ENCODE results near the gene RGS6.
A peak's percentile ranks its signal among the peaks of the same experiment; 100 is the strongest.
"Not testable (repeated sequence)": the region's sequence is repeated elsewhere in the genome, so short reads cannot be mapped to it uniquely, and the experiment has no call there.

The RGS6 gene

DNA sequence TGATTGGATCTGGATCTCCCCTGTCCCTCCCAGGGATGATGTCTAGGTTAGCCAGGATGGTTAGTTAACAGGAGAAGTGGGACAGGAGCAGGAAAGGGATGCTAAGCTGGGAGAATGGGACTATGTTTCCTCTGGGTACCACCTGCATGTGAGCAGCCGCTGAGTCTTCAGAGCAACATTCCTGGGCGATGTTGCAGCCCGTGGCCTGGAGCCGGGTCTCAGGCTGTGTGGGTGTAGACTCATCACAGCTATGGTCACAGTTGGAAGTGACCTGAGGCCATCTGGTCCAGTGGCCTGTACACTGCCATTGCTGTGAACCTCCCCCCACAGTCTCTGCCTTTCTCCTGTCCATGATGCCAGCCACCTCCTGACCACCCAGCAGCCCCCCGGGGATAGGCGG is 539.1 kb downstream of the RGS6 start:
- DNase-seq = no peak

- DNase-seq = no peak
These were observed 540.6 kb downstream of the RGS6 start for GRCh38 chr14:72472845-72473244.

DNA sequence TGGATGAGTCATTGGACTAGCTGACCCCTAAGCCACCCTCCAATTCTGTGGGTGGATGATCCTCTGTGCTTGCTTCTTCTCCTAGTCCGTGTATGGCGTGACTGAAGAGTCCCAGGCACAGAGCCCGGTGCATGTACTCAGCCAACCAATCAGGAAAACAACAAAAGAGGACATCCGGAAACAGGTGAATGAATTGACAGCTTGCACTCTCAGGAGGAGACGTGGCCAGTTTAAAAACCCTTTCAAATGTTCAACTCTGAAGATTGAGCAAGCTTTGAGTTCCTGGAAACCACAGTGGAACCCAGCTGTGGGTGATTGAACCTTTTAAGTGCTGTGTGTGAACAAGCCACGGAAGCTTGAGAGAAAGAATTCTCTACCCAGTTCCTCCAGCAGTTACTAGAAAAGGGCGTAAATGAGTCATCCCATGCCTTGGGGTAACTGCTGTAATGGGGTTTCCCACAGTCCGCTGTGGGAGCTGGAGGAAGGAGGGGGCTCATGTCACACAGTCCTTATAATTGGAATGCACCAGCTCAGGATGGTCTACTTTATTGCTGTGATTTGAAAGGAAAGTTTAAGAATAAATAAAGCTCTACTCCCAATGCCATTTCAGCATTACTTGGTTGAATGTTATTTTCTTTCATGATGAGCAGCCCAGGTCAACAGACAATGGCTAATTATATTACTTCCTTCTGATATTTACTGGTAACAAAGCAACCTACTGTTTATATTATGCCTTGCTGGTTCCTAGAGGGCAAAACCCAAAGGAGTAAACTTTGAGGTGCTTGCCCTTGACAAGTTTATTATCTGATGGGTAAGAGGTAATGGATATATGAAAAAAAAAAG is 544.6 kb downstream of the RGS6 start:
- DNase-seq = no peak

GRCh38 chr14:72477578-72477977 is 545.3 kb downstream of the RGS6 start:
- not testable (repeated sequence) for DNase-seq

GRCh38 chr14:72478471-72478893 is 546.3 kb downstream of the RGS6 start:
- no peak for DNase-seq

- DNase-seq = peak; percentile 18 to 61
These were observed 547.3 kb downstream of the RGS6 start for GRCh38 chr14:72479461-72479931.

GRCh38 chr14:72480464-72481243 is 548.4 kb downstream of the RGS6 start:
- no peak for DNase-seq

GRCh38 chr14:72483311-72483710 is 551.1 kb downstream of the RGS6 start:
- no peak for DNase-seq

- no peak for DNase-seq
These were observed 553.5 kb downstream of the RGS6 start for GRCh38 chr14:72485695-72486094.

DNA sequence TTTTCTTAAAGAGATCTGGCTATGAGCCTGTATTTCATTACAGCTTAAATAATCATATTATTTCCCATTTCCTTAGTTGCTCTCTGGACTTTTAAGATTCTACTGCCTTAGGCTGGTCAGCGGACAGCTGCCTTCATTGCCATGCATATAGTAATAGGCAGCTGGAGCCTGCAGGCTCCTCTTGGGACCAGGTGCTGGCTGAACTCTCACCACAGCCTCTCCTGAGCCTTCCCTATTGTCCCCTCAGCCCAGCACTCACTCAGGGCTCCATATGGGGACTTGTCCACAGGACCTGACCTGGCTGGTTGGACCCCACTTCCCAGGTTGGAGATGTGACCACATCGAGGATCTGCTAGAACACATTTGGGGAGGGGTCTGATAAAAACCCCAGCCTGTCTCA is 556.3 kb downstream of the RGS6 start:
- no peak for DNase-seq

DNA sequence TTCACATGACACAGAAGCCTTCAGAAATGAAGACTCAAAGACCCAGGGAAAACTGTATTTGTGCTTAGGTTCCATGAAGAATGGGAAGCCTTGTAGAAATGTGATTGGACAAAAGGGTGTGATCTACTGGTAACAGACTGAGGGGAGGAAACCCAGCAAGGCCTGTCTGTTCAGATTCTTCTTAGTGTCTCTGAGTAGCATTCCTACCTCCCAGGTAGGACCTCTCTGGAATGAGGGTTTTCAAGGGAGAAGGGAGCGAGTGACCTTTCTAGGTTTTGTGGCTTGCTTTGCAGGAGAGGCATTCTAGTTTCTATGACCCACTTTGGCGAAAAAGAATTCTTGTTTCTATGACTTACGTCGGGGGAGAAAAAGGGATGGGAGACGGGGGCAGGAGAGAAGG is 560.0 kb downstream of the RGS6 start:
- DNase-seq = no peak

GRCh38 chr14:72495668-72496067 is 563.4 kb downstream of the RGS6 start:
- DNase-seq = no peak

GRCh38 chr14:72498646-72499045 is 566.4 kb downstream of the RGS6 start:
- DNase-seq = no peak

- DNase-seq = no peak
These were observed 567.5 kb downstream of the RGS6 start for GRCh38 chr14:72499746-72500145.

DNA sequence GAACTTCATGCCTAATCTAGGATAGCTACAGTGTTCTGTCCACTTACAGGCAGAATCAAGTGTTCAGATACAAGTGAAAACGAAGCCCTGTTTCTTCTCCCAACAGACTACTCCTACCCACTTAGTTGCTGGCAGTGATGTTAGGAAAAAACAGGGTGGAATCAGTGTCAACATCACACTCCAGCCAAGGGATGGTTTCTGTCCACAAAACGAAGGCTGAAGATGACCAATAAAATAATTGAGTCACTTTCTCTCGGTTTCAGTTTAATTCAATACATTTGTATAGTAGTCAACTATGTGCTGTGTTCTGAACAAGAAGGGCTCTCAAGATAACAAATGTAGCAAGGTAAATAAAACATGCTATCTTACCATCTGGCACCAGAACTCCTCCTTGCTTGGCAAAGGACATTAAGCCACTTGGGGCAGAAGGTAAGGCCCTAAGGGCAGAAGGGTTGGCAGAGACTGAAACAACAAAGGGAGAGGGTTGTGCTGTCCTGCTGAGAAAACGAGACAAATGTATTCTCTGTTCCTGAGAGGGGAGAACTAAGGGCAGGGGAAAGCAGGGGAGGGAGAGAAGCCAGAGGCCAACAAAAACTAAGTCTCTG is 568.1 kb downstream of the RGS6 start:
- DNase-seq = no peak

- no peak for DNase-seq
These were observed 569.2 kb downstream of the RGS6 start for GRCh38 chr14:72501439-72501838.

DNA sequence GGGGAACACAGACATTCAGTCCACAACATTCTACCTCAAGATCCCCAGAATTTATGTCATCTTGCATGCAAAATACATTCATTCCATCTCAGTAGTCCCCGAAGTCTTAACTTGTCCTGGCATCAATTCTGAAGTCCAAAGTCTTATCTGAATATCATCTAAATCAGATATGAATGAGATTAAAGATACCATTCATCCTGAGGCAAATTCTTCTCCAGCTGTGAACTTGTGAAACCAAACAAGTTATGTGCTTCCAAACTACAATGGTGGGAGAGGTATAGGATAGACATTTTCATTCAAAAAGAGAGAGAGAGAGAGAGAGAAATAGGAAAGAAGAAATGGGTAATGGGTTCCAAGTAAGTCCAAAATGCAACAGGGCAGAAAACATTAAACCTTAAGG is 571.0 kb downstream of the RGS6 start:
- no peak for DNase-seq

- no peak for DNase-seq
These were observed 571.6 kb downstream of the RGS6 start for GRCh38 chr14:72503696-72504368.

DNA sequence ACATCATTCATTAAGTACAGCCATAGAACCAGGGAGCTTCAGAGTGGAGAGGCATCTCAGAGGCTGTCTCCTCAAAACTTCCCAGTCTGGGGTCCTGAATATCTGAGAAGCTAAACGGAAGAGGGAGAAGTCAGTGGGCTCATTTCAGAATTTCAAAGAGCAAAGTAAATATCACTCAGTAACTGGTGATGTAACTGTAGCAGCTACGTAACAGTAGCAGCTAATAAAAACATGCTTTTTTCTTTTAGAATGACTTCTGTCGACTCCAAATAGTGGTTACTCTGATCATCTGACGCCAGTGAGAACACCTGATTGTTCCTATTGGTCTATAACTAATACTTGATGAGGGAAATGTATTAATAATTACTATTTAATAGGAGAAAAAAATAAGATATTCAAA is 578.3 kb downstream of the RGS6 start:
- DNase-seq = no peak

GRCh38 chr14:72512281-72512680 is 580.1 kb downstream of the RGS6 start:
- DNase-seq = no peak

DNA sequence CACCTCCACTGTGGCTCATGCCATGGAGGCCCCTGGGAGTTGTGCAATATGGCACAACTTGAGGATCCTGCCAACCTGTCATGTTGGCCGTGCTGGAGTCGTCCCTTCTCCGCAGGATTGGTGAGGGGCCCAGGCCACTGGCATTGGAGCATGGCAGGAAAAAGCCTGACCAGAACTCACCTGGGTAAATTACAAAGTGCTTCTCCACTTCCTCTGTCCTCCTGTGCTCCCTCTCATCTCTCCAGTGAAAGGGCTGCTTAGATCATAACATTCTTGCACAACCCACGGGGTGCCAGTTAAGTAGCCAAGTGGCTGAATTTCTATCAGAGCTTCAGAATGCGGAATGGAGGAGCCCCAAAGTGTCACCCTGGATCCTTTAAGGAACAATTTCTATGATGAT is 580.7 kb downstream of the RGS6 start:
- no peak for DNase-seq

DNA sequence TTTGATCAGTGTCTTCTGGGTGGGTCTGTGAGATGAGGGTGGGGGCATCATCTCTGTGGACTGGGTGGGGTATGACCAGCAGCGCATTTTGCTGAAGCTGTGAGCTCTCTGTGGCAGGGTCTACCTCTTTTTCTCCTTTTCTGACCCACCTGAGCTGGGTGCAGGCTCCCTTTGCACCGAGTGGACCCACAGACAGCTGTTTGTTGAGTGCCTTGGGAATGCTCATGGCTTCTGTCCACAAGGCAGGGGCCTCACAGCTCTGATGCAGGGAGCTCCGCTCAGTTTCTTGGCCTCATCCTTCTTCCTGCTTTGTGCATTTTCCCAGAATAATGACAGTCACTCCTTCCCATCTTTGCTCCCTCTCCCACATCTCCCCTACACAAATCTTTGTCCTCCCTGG is 581.1 kb downstream of the RGS6 start:
- DNase-seq = no peak
